SU-DHL-6 (cell line): ENCODE results near the gene VPS9D1.

Experiments
- H2AFZ ChIP-seq: fragments of 200-600 bp; sonication (generic); 2 replicates; pipeline ENCODE4 v1.6.1; 2014; ENCODE audit warnings: low read depth, mild to moderate bottlenecking, moderate library complexity, mixed read lengths, antibody characterized with exemption, low read length; ENCODE audit not compliant: severe bottlenecking
- H3F3A ChIP-seq: fragments of 200-600 bp; shearing (Covaris generic); 2 replicates; pipeline ENCODE4 v1.6.0; 2016; ENCODE audit warnings: antibody characterized with exemption, mild to moderate bottlenecking; ENCODE audit not compliant: insufficient read depth
- H3K27ac ChIP-seq: fragments of 200-600 bp; sonication (generic); 2 replicates; pipeline ENCODE4 v1.5.1; 2016; ENCODE audit warnings: low read depth, mild to moderate bottlenecking, low read length, moderate library complexity, mixed read lengths
- H3K27me3 ChIP-seq: fragments of 200-600 bp; sonication (generic), shearing (Covaris generic); 2 replicates; pipeline ENCODE4 v1.6.0; 2014; ENCODE audit warnings: mild to moderate bottlenecking, low read length
- H3K36me3 ChIP-seq: fragments of 200-600 bp; sonication (generic); 2 replicates; pipeline ENCODE4 v1.6.1; 2014; ENCODE audit warnings: mild to moderate bottlenecking, low read length, mixed read lengths
- H3K4me2 ChIP-seq: fragments of 300-600, 200-600 bp; shearing (Covaris generic), sonication (generic); 2 replicates; pipeline ENCODE4 v1.6.0; 2014; ENCODE audit warnings: low read length, low read depth, mild to moderate bottlenecking; ENCODE audit not compliant: poor library complexity, severe bottlenecking
- H3K4me3 ChIP-seq: fragments of 200-600 bp; sonication (generic); 2 replicates; pipeline ENCODE4 v1.5.1; 2014; ENCODE audit warnings: antibody characterized with exemption, low read length, mild to moderate bottlenecking, mixed read lengths; ENCODE audit not compliant: insufficient read depth, poor library complexity, severe bottlenecking
- H3K79me2 ChIP-seq: fragments of 200-600 bp; sonication (generic); 2 replicates; pipeline ENCODE4 v1.6.1; 2014; ENCODE audit warnings: mild to moderate bottlenecking, low read length, moderate library complexity; ENCODE audit not compliant: insufficient read depth
- H3K9ac ChIP-seq: fragments of 200-600 bp; sonication (generic); 2 replicates; pipeline ENCODE4 v1.7.0; 2014; ENCODE audit warnings: mild to moderate bottlenecking, low read length
- H3K9me2 ChIP-seq: fragments of 200-600 bp; sonication (generic); replicated peaks from 2 replicates; pipeline ENCODE4 v1.6.1; 2014; ENCODE audit warnings: low read length; ENCODE audit not compliant: insufficient read depth
- H3K9me3 ChIP-seq: fragments of 200-600 bp; sonication (generic); 2 replicates; pipeline ENCODE4 v1.6.1; 2014; ENCODE audit warnings: low read length, mixed read lengths; ENCODE audit not compliant: insufficient read depth
- H4K20me1 ChIP-seq: fragments of 200-600 bp; sonication (generic); 2 replicates; pipeline ENCODE4 v1.6.1; 2014; ENCODE audit warnings: low read depth, mild to moderate bottlenecking, antibody characterized with exemption, low read length, moderate library complexity, mixed read lengths
- CTCF ChIP-seq: fragments of 200-600 bp; sonication (generic); IDR thresholded peaks from one replicate; pipeline ENCODE4 v1.5.1; 2017; ENCODE audit warnings: antibody characterized with exemption, mild to moderate bottlenecking, low read length, moderate library complexity; ENCODE audit not compliant: insufficient read depth, poor library complexity, severe bottlenecking
- EZH2phosphoT487 ChIP-seq: fragments of 200-600 bp; sonication (generic), shearing (Covaris generic); conservative IDR thresholded peaks from 2 replicates; pipeline ENCODE4 v1.6.1; 2018; ENCODE audit warnings: mild to moderate bottlenecking, antibody characterized with exemption, low read length, moderate library complexity, mixed read lengths

Gene VPS9D1

GRCh38 chr16:89686520-89687091 is 34.1 kb downstream of the VPS9D1 start, which contains the start of gene CDK10:
Gene CDK10 (plus strand): TSS chr16:89686689. CDS start chr16:89686711, 22 bp downstream.
- H3K4me3 ChIP-seq: peak within 1 kb of the TSS; percentile 95
- H3K79me2 ChIP-seq: peaks cover 8% of the 10 kb centered on the region
- no peaks in the 10 kb centered on the region for H3K9me2 ChIP-seq
- H3K27ac ChIP-seq: peak within 1 kb of the TSS; percentile 97
- no peaks in the 10 kb centered on the region for H3K9me3 ChIP-seq
- TF ChIP-seq EZH2phosphoT487 (no peak), CTCF (no peak)
- H3K27me3 ChIP-seq: no peaks in the 10 kb centered on the region
- H4K20me1 ChIP-seq: no peaks in the 10 kb centered on the region
- H2AFZ ChIP-seq: peak within 1 kb of the TSS; percentile 99
- H3F3A ChIP-seq: peaks cover 4% of the 10 kb centered on the region
- H3K9ac ChIP-seq: peak within 1 kb of the TSS; percentile 90
- no peaks in the 10 kb centered on the region; the same call in 1 of the 2 replicates for H3K36me3 ChIP-seq
- H3K4me2 ChIP-seq: peak within 1 kb of the TSS; percentile 98

DNA sequence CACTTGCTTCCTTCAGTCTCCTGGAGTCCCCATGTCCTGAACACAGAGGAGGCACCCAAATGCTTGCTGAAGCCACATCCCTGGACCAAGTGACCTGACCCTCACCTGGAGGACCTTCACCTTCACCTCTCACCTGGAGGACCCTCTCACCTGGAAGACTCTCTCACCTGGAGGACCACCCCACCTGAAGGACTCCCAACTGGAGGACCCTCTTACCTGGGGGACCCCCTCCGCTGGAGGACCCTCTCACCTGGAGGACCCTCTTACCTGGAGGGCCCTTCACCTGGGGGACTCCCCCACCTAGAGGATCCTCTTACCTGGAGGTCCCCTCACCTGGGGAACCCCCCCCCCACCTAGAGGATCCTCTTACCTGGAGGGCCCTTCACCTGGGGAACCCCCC is 34.8 kb downstream of the VPS9D1 start:
- no peak overlapping the region for H3K27ac ChIP-seq
- peaks cover 8% of the 10 kb centered on the region for H3K79me2 ChIP-seq
- no peaks in the 10 kb centered on the region; the same call in 1 of the 2 replicates for H3K36me3 ChIP-seq
- no peaks in the 10 kb centered on the region for H3K27me3 ChIP-seq
- H3K9ac ChIP-seq: peak overlapping the region; percentile 90
- H3K4me2 ChIP-seq: peak overlapping the region; percentile 98
- no peaks in the 10 kb centered on the region for H4K20me1 ChIP-seq
- no peaks in the 10 kb centered on the region for H3K9me2 ChIP-seq
- peaks cover 4% of the 10 kb centered on the region for H3F3A ChIP-seq
- H2AFZ ChIP-seq: no peak overlapping the region
- no peaks in the 10 kb centered on the region for H3K9me3 ChIP-seq
- TF ChIP-seq CTCF (no peak), EZH2phosphoT487 (no peak)
- no peak overlapping the region for H3K4me3 ChIP-seq

GRCh38 chr16:89678258-89678657 is 42.4 kb downstream of the VPS9D1 start:
- Histone ChIP-seq H3K9me2 (no peaks in the 10 kb centered on the region), H3K9ac (no peak overlapping the region), H3K79me2 (no peaks in the 10 kb centered on the region), H3K27me3 (no peaks in the 10 kb centered on the region), H3K27ac (no peak overlapping the region), H3K4me3 (no peak overlapping the region), H2AFZ (no peak overlapping the region), H4K20me1 (no peaks in the 10 kb centered on the region), H3K36me3 (no peaks in the 10 kb centered on the region), H3K4me2 (no peak overlapping the region), H3F3A (no peaks in the 10 kb centered on the region), H3K9me3 (peaks cover 14% of the 10 kb centered on the region; the same call in 1 of the 2 replicates)
- TF ChIP-seq EZH2phosphoT487 (no peak), CTCF (no peak)
